Measurements from ENCODE around the gene MAP3K8.

Gene MAP3K8

DNA sequence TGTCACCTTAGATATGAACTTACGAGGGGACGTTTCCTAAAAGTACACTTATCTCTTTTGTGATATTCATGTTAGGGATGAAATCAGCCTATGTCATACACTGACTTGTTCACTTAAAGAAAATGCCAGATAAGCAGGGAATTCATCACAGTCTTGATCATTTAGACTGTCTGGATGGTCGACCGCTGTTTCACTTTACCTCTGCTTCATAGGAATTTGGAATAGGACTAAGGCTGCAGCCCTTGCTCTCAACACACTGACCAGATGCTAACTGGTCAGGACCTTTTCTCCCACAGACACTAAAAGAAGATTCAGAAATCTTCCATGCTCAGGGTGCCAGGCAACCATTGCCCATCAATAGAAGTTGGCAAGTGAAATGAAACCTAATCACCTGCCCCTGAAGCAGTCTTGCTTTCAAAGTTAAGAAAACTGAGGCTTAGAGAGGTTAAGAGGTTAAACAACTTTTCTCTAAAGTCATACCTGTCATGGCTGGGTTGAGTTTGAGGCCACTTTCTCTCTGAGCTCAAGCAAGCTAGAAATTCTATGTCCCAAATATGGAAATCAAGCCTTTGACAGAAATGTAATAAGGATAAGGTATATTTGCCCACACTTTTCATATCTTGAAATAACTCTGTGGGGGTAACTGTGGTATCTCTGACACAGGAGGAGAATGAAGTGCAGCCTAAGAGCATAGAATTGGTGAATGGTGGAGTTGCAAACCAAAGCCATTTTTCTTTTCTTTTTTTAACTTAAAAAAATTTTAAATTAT lies 77.1 kb downstream of the MAP3K8 start:
- in situ Hi-C loops (cut with MboI; ENCODE audit: low sequenced_read_pairs), result no loop called here

Data from HL-60/S4 (cell line).